HEK293T (cell line): Measurements from ENCODE around the gene TMC1.

ENCODE experiments used
- FOXA1 ChIP-seq: fragments of 450-650 bp; IDR thresholded peaks from 2 replicates; pipeline ENCODE4 v1.6.1; 2016; ENCODE audit warnings: mild to moderate bottlenecking
- FOXM1 ChIP-seq: fragments of 450-650 bp; IDR thresholded peaks from 2 replicates; pipeline ENCODE4 v1.6.1; 2017; ENCODE audit warnings: mild to moderate bottlenecking, borderline replicate concordance
- L3MBTL2 ChIP-seq: fragments of 450-650 bp; conservative IDR thresholded peaks from 2 replicates; pipeline ENCODE4 v1.6.1; 2016; ENCODE audit warnings: mild to moderate bottlenecking
- SUZ12 ChIP-seq: fragments of 450-650 bp; IDR thresholded peaks from 2 replicates; pipeline ENCODE4 v1.6.1; 2016; ENCODE audit warnings: mild to moderate bottlenecking

DNA sequence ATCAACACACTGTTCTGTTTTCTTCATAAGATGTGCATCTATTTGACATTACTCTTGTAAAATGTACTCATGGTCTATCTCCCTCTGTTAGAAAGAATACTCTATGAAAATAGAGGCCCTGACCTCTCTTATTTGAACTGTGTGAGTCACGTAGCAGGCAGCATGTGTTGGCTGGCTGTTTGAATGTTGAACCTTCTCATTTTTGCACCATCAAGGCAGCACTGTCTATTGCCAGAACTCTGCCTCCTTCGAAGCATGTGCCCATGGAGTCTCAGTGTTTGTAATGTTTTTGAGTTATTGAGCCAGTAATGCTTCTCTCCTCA lies 287.0 kb downstream of the TMC1 start:
- TF ChIP-seq FOXM1, result no peak
- TF ChIP-seq FOXA1, result no peak
- no peak for TF ChIP-seq L3MBTL2
- no peak for TF ChIP-seq SUZ12
